DOHH2 (cell line): ENCODE data around the gene XPO6.

Experiments
- H3F3A ChIP-seq: fragments of 200-600 bp; sonication (generic), shearing (Covaris generic); 2 replicates; pipeline ENCODE4 v1.6.0; 2016; ENCODE audit warnings: antibody characterized with exemption, mild to moderate bottlenecking; ENCODE audit not compliant: control insufficient read depth, insufficient read depth
- H3K27ac ChIP-seq: fragments of 200-600 bp; sonication (generic); 2 replicates; pipeline ENCODE4 v1.5.1; 2014; ENCODE audit warnings: low read depth, mild to moderate bottlenecking, low read length, moderate library complexity
- H3K27me3 ChIP-seq: fragments of 200-600 bp; sonication (generic); 2 replicates; pipeline ENCODE4 v1.6.1; 2014; ENCODE audit warnings: mild to moderate bottlenecking, low read length, mixed read lengths; ENCODE audit not compliant: control insufficient read depth
- H3K36me3 ChIP-seq: fragments of 200-600 bp; sonication (generic); 2 replicates; pipeline ENCODE4 v1.6.1; 2014; ENCODE audit warnings: mild to moderate bottlenecking, low read length, moderate library complexity, mixed read lengths; ENCODE audit not compliant: control insufficient read depth
- H3K4me1 ChIP-seq: fragments of 200-600 bp; sonication (generic); 2 replicates; pipeline ENCODE4 v1.6.1; 2014; ENCODE audit warnings: mild to moderate bottlenecking, low read length, mixed read lengths; ENCODE audit not compliant: control insufficient read depth
- H3K4me2 ChIP-seq: fragments of 200-600 bp; sonication (generic); 2 replicates; pipeline ENCODE4 v1.6.0; 2014; ENCODE audit warnings: mild to moderate bottlenecking, low read length, moderate library complexity
- H3K4me3 ChIP-seq: fragments of 200-600 bp; sonication (generic); 2 replicates; pipeline ENCODE4 v1.5.1; 2014; ENCODE audit warnings: mild to moderate bottlenecking, low read length, mixed read lengths
- H3K79me2 ChIP-seq: fragments of 200-600 bp; sonication (generic); 2 replicates; pipeline ENCODE4 v1.6.1; 2014; ENCODE audit warnings: mild to moderate bottlenecking, low read length, mixed read lengths; ENCODE audit not compliant: control insufficient read depth
- H3K9me2 ChIP-seq: fragments of 200-600 bp; sonication (generic); replicated peaks from 2 replicates; pipeline ENCODE4 v1.6.1; 2014; ENCODE audit warnings: mild to moderate bottlenecking, low read length, mixed read lengths; ENCODE audit not compliant: control insufficient read depth
- H3K9me3 ChIP-seq: fragments of 200-600 bp; sonication (generic); 2 replicates; pipeline ENCODE4 v1.6.1; 2014; ENCODE audit warnings: antibody characterized with exemption, low read length, mixed read lengths; ENCODE audit not compliant: control insufficient read depth, insufficient read depth
- H4K20me1 ChIP-seq: fragments of 200-600 bp; sonication (generic); 2 replicates; pipeline ENCODE4 v1.6.0; 2014; ENCODE audit warnings: low read depth, mild to moderate bottlenecking, antibody characterized with exemption, low read length, moderate library complexity; ENCODE audit not compliant: control insufficient read depth, insufficient read depth
- EZH2phosphoT487 ChIP-seq: fragments of 200-600 bp; sonication (generic); IDR thresholded peaks from 2 replicates; pipeline ENCODE4 v1.6.1; 2017; ENCODE audit warnings: borderline replicate concordance, mild to moderate bottlenecking, antibody characterized with exemption, low read length, moderate library complexity, mixed read lengths
- TF ChIP-seq, protein P1 (sequence below): fragments of 200-600 bp; sonication (generic); IDR thresholded peaks from one replicate; pipeline ENCODE4 v1.5.1; 2014; ENCODE audit warnings: antibody characterized with exemption, mild to moderate bottlenecking, low read depth, low read length; ENCODE audit not compliant: poor library complexity, severe bottlenecking

The XPO6 gene

GRCh38 chr16:28051486-28051885 lies 160.3 kb downstream of the XPO6 start:
- no peak overlapping the region for H3K4me2 ChIP-seq
- H3K36me3 ChIP-seq: no peaks in the 10 kb centered on the region
- H3K27ac ChIP-seq: no peak overlapping the region
- no peaks in the 10 kb centered on the region for H4K20me1 ChIP-seq
- H3K9me3 ChIP-seq: no peaks in the 10 kb centered on the region
- no peak for TF ChIP-seq EZH2phosphoT487
- TF ChIP-seq, protein P1, sequence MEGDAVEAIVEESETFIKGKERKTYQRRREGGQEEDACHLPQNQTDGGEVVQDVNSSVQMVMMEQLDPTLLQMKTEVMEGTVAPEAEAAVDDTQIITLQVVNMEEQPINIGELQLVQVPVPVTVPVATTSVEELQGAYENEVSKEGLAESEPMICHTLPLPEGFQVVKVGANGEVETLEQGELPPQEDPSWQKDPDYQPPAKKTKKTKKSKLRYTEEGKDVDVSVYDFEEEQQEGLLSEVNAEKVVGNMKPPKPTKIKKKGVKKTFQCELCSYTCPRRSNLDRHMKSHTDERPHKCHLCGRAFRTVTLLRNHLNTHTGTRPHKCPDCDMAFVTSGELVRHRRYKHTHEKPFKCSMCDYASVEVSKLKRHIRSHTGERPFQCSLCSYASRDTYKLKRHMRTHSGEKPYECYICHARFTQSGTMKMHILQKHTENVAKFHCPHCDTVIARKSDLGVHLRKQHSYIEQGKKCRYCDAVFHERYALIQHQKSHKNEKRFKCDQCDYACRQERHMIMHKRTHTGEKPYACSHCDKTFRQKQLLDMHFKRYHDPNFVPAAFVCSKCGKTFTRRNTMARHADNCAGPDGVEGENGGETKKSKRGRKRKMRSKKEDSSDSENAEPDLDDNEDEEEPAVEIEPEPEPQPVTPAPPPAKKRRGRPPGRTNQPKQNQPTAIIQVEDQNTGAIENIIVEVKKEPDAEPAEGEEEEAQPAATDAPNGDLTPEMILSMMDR: no peak
- H3K9me2 ChIP-seq: no peaks in the 10 kb centered on the region
- no peaks in the 10 kb centered on the region for H3F3A ChIP-seq
- H3K4me1 ChIP-seq: no peaks in the 10 kb centered on the region
- no peaks in the 10 kb centered on the region for H3K79me2 ChIP-seq
- no peaks in the 10 kb centered on the region for H3K27me3 ChIP-seq
- H3K4me3 ChIP-seq: no peak overlapping the region
